Stimulated activated effector memory CD8-positive, alpha-beta T cell treated with anti-CD3 and anti-CD28 coated beads, Interleukin-12 subunit alpha, Interleukin-12 subunit beta, amount 100 ng/mL, for 72 hours (primary cell): Measurements from ENCODE around the gene NPDC1.

Experiments used
- ATAC-seq: fragments of 150-1000 bp; cut with Tn5 transposase; 2 replicates; pipeline ENCODE4 v1.10.0; 2021
- DNase-seq, 2 donors: peaks; one replicate each; pipeline ENCODE4 v3.0.0; 2021 to 2022; ENCODE audit warnings: low spot score in 2 of 2
- H3K27ac Mint-ChIP-seq: one replicate; pipeline ENCODE4 v1.8.0; 2022; ENCODE audit warnings: mild to moderate bottlenecking, mixed read lengths
- H3K36me3 Mint-ChIP-seq: one replicate; pipeline ENCODE4 v1.8.0; 2022; ENCODE audit warnings: mild to moderate bottlenecking, mixed read lengths
- H3K4me1 Mint-ChIP-seq: one replicate; pipeline ENCODE4 v1.8.0; 2022; ENCODE audit warnings: mixed read lengths
- H3K4me3 Mint-ChIP-seq: one replicate; pipeline ENCODE4 v1.8.0; 2022; ENCODE audit warnings: mild to moderate bottlenecking, mixed read lengths
- H3K9me3 Mint-ChIP-seq: one replicate; pipeline ENCODE4 v1.8.0; 2022; ENCODE audit warnings: mixed read lengths

The NPDC1 gene

GRCh38 chr9:137019891-137020683, 25.9 kb downstream of the NPDC1 start:
- Mint-ChIP-seq H3K27ac (no peak overlapping the region), H3K4me3 (no peak overlapping the region), H3K9me3 (no peaks in the 10 kb centered on the region), H3K4me1 (peaks cover 6% of the 10 kb centered on the region), H3K36me3 (peaks cover 21% of the 10 kb centered on the region)
- DNase-seq (no peak), ATAC-seq (no peak)

- peaks cover 21% of the 10 kb centered on the region for H3K36me3 Mint-ChIP-seq
- DNase-seq (no peak), ATAC-seq (no peak)
- H3K4me3 Mint-ChIP-seq: no peak overlapping the region
- no peak overlapping the region for H3K27ac Mint-ChIP-seq
- H3K9me3 Mint-ChIP-seq: no peaks in the 10 kb centered on the region
- peaks cover 6% of the 10 kb centered on the region for H3K4me1 Mint-ChIP-seq
Measured at GRCh38 chr9:137018761-137019559, 27.0 kb downstream of the NPDC1 start.

- Mint-ChIP-seq H3K27ac (no peak overlapping the region), H3K4me3 (no peak overlapping the region), H3K36me3 (peaks cover 21% of the 10 kb centered on the region), H3K9me3 (no peaks in the 10 kb centered on the region), H3K4me1 (peaks cover 6% of the 10 kb centered on the region)
- DNase-seq (no peak), ATAC-seq (no peak)
Measured at GRCh38 chr9:137017791-137018497, 28.0 kb downstream of the NPDC1 start.

GRCh38 chr9:137017071-137017470, 28.9 kb downstream of the NPDC1 start:
- peaks cover 17% of the 10 kb centered on the region for H3K36me3 Mint-ChIP-seq
- ATAC-seq (no peak), DNase-seq (no peak)
- H3K27ac Mint-ChIP-seq: no peak overlapping the region
- no peaks in the 10 kb centered on the region for H3K9me3 Mint-ChIP-seq
- peaks cover 3% of the 10 kb centered on the region for H3K4me1 Mint-ChIP-seq
- no peak overlapping the region for H3K4me3 Mint-ChIP-seq

GRCh38 chr9:137016436-137016835, 29.5 kb downstream of the NPDC1 start:
- Mint-ChIP-seq H3K9me3 (no peaks in the 10 kb centered on the region), H3K4me3 (no peak overlapping the region), H3K4me1 (no peaks in the 10 kb centered on the region), H3K27ac (no peak overlapping the region), H3K36me3 (peaks cover 12% of the 10 kb centered on the region)
- DNase-seq: no peak
- ATAC-seq: no peak

GRCh38 chr9:137015976-137016375, 30.0 kb downstream of the NPDC1 start:
- Mint-ChIP-seq H3K9me3 (no peaks in the 10 kb centered on the region), H3K27ac (no peak overlapping the region), H3K4me1 (no peaks in the 10 kb centered on the region), H3K36me3 (peaks cover 12% of the 10 kb centered on the region), H3K4me3 (no peak overlapping the region)
- DNase-seq (no peak), ATAC-seq (no peak)

- Mint-ChIP-seq H3K9me3 (no peaks in the 10 kb centered on the region), H3K4me1 (no peaks in the 10 kb centered on the region), H3K27ac (no peak overlapping the region), H3K36me3 (peaks cover 12% of the 10 kb centered on the region), H3K4me3 (no peak overlapping the region)
- DNase-seq (no peak), ATAC-seq (no peak)
Measured at GRCh38 chr9:137015540-137015930, 30.4 kb downstream of the NPDC1 start.

GRCh38 chr9:137014776-137015539, 31.0 kb downstream of the NPDC1 start:
- Mint-ChIP-seq H3K4me3 (no peak overlapping the region), H3K9me3 (no peaks in the 10 kb centered on the region), H3K27ac (no peak overlapping the region), H3K36me3 (peaks cover 8% of the 10 kb centered on the region), H3K4me1 (no peaks in the 10 kb centered on the region)
- ATAC-seq (no peak), DNase-seq (no peak)

- peaks cover under 1% of the 10 kb centered on the region for H3K36me3 Mint-ChIP-seq
- no peaks in the 10 kb centered on the region for H3K4me1 Mint-ChIP-seq
- no peak overlapping the region for H3K27ac Mint-ChIP-seq
- H3K9me3 Mint-ChIP-seq: no peaks in the 10 kb centered on the region
- H3K4me3 Mint-ChIP-seq: no peak overlapping the region
- ATAC-seq: no peak
- DNase-seq: no peak
Measured at GRCh38 chr9:137014166-137014565, 31.8 kb downstream of the NPDC1 start.

- H3K27ac Mint-ChIP-seq: no peak overlapping the region
- no peaks in the 10 kb centered on the region for H3K4me1 Mint-ChIP-seq
- DNase-seq: no peak
- H3K9me3 Mint-ChIP-seq: no peaks in the 10 kb centered on the region
- no peak overlapping the region for H3K4me3 Mint-ChIP-seq
- no peak for ATAC-seq
- H3K36me3 Mint-ChIP-seq: no peaks in the 10 kb centered on the region
Measured at GRCh38 chr9:137013571-137013940, 32.4 kb downstream of the NPDC1 start.

- Mint-ChIP-seq H3K4me3 (no peak overlapping the region), H3K4me1 (no peaks in the 10 kb centered on the region), H3K27ac (no peak overlapping the region), H3K36me3 (no peaks in the 10 kb centered on the region), H3K9me3 (no peaks in the 10 kb centered on the region)
- ATAC-seq: no peak
- no peak for DNase-seq
Measured at GRCh38 chr9:137012694-137013570, 33.0 kb downstream of the NPDC1 start.

- Mint-ChIP-seq H3K36me3 (no peaks in the 10 kb centered on the region), H3K4me3 (no peak overlapping the region), H3K9me3 (no peaks in the 10 kb centered on the region), H3K27ac (no peak overlapping the region), H3K4me1 (no peaks in the 10 kb centered on the region)
- DNase-seq (no peak), ATAC-seq (no peak)
Measured at GRCh38 chr9:137011907-137012675, 33.9 kb downstream of the NPDC1 start.

GRCh38 chr9:137011156-137011555, 34.8 kb downstream of the NPDC1 start:
- peaks cover 6% of the 10 kb centered on the region for H3K36me3 Mint-ChIP-seq
- H3K27ac Mint-ChIP-seq: no peak overlapping the region
- H3K4me3 Mint-ChIP-seq: no peak overlapping the region
- DNase-seq (no peak), ATAC-seq (no peak)
- H3K4me1 Mint-ChIP-seq: peaks cover 7% of the 10 kb centered on the region
- H3K9me3 Mint-ChIP-seq: no peaks in the 10 kb centered on the region
